HCT116 (cell line): ENCODE measurements around the gene TTC39C.

ENCODE experiments used
- ATF3 ChIP-seq: IDR thresholded peaks from 2 replicates; pipeline ENCODE4 v1.6.1; 2012
- EZH2 ChIP-seq: fragments of 200-600 bp; sonication (generic); IDR thresholded peaks from 2 replicates; pipeline ENCODE4 v1.6.1; 2017; ENCODE audit warnings: antibody characterized with exemption, mixed run types
- EZH2phosphoT487 ChIP-seq: fragments of 200-600 bp; IDR thresholded peaks from 2 replicates; pipeline ENCODE4 v1.6.1; 2018; ENCODE audit warnings: antibody characterized with exemption, borderline replicate concordance
- FOSL1 ChIP-seq: IDR thresholded peaks from 2 replicates; pipeline ENCODE4 v1.6.1; 2012; ENCODE audit warnings: low read depth
- MAX ChIP-seq: IDR thresholded peaks from 2 replicates; pipeline ENCODE4 v1.6.1; 2012
- RAD21 ChIP-seq: IDR thresholded peaks from 2 replicates; pipeline ENCODE4 v1.6.1; 2012; ENCODE audit warnings: low read depth, mild to moderate bottlenecking
- SP1 ChIP-seq: IDR thresholded peaks from 2 replicates; pipeline ENCODE4 v1.6.1; 2012; ENCODE audit warnings: low read depth
- TCF7L2 ChIP-seq: IDR thresholded peaks from 2 replicates; pipeline ENCODE4 v1.7.0; 2011; ENCODE audit warnings: borderline replicate concordance, inconsistent platforms; ENCODE audit not compliant: insufficient read depth, insufficient read length; ENCODE audit errors: extremely low read depth
- YY1 ChIP-seq: IDR thresholded peaks from 2 replicates; pipeline ENCODE4 v1.6.1; 2011; ENCODE audit warnings: low read length, low read depth, moderate library complexity, mild to moderate bottlenecking; ENCODE audit not compliant: insufficient replicate concordance; ENCODE audit errors: extremely low read depth
- TF ChIP-seq, protein P1 (sequence below), 3 experiments: fragments of 200-600 bp in 1 of 3; sonication (generic) in 1 of 3; IDR thresholded peaks in 2 of 3; conservative IDR thresholded peaks in 1 of 3; 2 replicates each; pipeline ENCODE4 v1.5.1; 2012 to 2017; ENCODE audit warnings: low read depth in 2 of 3, low read length in 2 of 3, antibody characterized with exemption in 1 of 3, borderline replicate concordance in 1 of 3, control low read depth in 1 of 3, mild to moderate bottlenecking in 1 of 3, mixed read lengths in 1 of 3, mixed run types in 1 of 3, moderate library complexity in 1 of 3; ENCODE audit not compliant: insufficient read depth in 1 of 3

GRCh38 chr18:24089076-24089475 is 74.5 kb downstream of the TTC39C start:
- TF ChIP-seq, protein P1, sequence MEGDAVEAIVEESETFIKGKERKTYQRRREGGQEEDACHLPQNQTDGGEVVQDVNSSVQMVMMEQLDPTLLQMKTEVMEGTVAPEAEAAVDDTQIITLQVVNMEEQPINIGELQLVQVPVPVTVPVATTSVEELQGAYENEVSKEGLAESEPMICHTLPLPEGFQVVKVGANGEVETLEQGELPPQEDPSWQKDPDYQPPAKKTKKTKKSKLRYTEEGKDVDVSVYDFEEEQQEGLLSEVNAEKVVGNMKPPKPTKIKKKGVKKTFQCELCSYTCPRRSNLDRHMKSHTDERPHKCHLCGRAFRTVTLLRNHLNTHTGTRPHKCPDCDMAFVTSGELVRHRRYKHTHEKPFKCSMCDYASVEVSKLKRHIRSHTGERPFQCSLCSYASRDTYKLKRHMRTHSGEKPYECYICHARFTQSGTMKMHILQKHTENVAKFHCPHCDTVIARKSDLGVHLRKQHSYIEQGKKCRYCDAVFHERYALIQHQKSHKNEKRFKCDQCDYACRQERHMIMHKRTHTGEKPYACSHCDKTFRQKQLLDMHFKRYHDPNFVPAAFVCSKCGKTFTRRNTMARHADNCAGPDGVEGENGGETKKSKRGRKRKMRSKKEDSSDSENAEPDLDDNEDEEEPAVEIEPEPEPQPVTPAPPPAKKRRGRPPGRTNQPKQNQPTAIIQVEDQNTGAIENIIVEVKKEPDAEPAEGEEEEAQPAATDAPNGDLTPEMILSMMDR (IDR thresholded peaks at IDR 0.05 in 2 of 3, conservative IDR thresholded peaks at IDR 0.05 in 1 of 3; ENCODE audit: borderline replicate concordance in 1 of 3, insufficient read depth in 1 of 3, low read depth in 2 of 3, low read length in 2 of 3): no peak
- no peak for TF ChIP-seq TCF7L2
- no peak for TF ChIP-seq EZH2
- no peak for TF ChIP-seq ATF3
- TF ChIP-seq MAX: no peak
- TF ChIP-seq EZH2phosphoT487: no peak
- no peak for TF ChIP-seq FOSL1
- TF ChIP-seq SP1: no peak
- TF ChIP-seq RAD21: no peak
- no peak for TF ChIP-seq YY1
